ENCODE measurements around the gene UNC13D.
A peak's percentile ranks its signal among the peaks of the same experiment; 100 is the strongest.
"Not testable (repeated sequence)": the region's sequence is repeated elsewhere in the genome, so short reads cannot be mapped to it uniquely, and the experiment has no call there.

UNC13D gene

GRCh38 chr17:75874323-75875181 lies 30.3 kb upstream of the UNC13D start:
- DNase-seq (ENCODE audit: low spot score) = no peak

- DNase-seq (ENCODE audit: low spot score) = no peak
Observed at GRCh38 chr17:75873587-75874322, 29.6 kb upstream of the UNC13D start.

GRCh38 chr17:75872434-75873351 lies 28.5 kb upstream of the UNC13D start:
- peak; percentile 80 for DNase-seq (ENCODE audit: low spot score)

- not testable (repeated sequence) for DNase-seq (ENCODE audit: low spot score)
Observed at GRCh38 chr17:75870228-75870627, 26.0 kb upstream of the UNC13D start.

GRCh38 chr17:75869282-75870141 lies 25.3 kb upstream of the UNC13D start:
- peak; percentile 85 for DNase-seq (ENCODE audit: low spot score)

GRCh38 chr17:75868730-75869281 lies 24.6 kb upstream of the UNC13D start:
- not testable (repeated sequence) for DNase-seq (ENCODE audit: low spot score)

- not testable (repeated sequence) for DNase-seq (ENCODE audit: low spot score)
Observed at GRCh38 chr17:75865404-75866188, 21.4 kb upstream of the UNC13D start.

GRCh38 chr17:75864887-75865286 lies 20.7 kb upstream of the UNC13D start:
- not testable (repeated sequence) for DNase-seq (ENCODE audit: low spot score)

- peak; percentile 52 for DNase-seq (ENCODE audit: low spot score)
Observed at GRCh38 chr17:75864448-75864871, 20.3 kb upstream of the UNC13D start.

GRCh38 chr17:75861927-75862317 lies 17.7 kb upstream of the UNC13D start:
- DNase-seq (ENCODE audit: low spot score) = no peak

- DNase-seq (ENCODE audit: low spot score) = not testable (repeated sequence)
Observed at GRCh38 chr17:75859358-75859757, 15.2 kb upstream of the UNC13D start.

- DNase-seq (ENCODE audit: low spot score) = peak; percentile 62
Observed at GRCh38 chr17:75856062-75856756, 12.0 kb upstream of the UNC13D start.

GRCh38 chr17:75855310-75856061 lies 11.3 kb upstream of the UNC13D start, which contains the start of gene WBP2:
TSS of gene WBP2 (minus strand) at chr17:75855335. CDS start at chr17:75855297, 38 bp downstream.
- DNase-seq (ENCODE audit: low spot score) = peak; percentile 100

GRCh38 chr17:75854881-75855309 lies 10.7 kb upstream of the UNC13D start:
- no peak for DNase-seq (ENCODE audit: low spot score)

- DNase-seq (ENCODE audit: low spot score) = peak; percentile 48
Observed at GRCh38 chr17:75854101-75854748, 10.0 kb upstream of the UNC13D start.

GRCh38 chr17:75853433-75853832 lies 9.2 kb upstream of the UNC13D start:
- no peak for DNase-seq (ENCODE audit: low spot score)

GRCh38 chr17:75851693-75851991 lies 7.4 kb upstream of the UNC13D start:
- DNase-seq (ENCODE audit: low spot score) = not testable (repeated sequence)
